ENCODE measurements around the gene PTMS. TPM values are rescaled to one million over a fixed set of nuclear protein-coding genes. Genes with fewer than 3 reads are reported as not detected.
A peak's percentile ranks its signal among the peaks of the same experiment; 100 is the strongest.

The PTMS gene
- total RNA-seq, 1 experiment from 2014 or later, result 62.9 TPM

- CTCF ChIA-PET, result interaction anchor here (0.7 to 1.2 kb wide), 2 partner anchors 50 to 79 kb away, joined by 3 to 10 read pairs; partner anchors contain the start of genes COPS7A and USP5
- no peak overlapping the region for H3K27ac Mint-ChIP-seq (ENCODE audit: unreplicated experiment)
- peaks cover 75% of the 10 kb centered on the region for H3K27me3 Mint-ChIP-seq (ENCODE audit: unreplicated experiment)
- no TSS peak for BruUV-seq (replicated peaks)
- H3K4me3 Mint-ChIP-seq (ENCODE audit: low read depth, unreplicated experiment), result peak overlapping the region; percentile 10
- peaks cover 7% of the 10 kb centered on the region for H3K36me3 Mint-ChIP-seq (ENCODE audit: insufficient read depth, unreplicated experiment)
- intact Hi-C loops (cut with micrococcal nuclease; ENCODE audit: unreplicated experiment), result no loop called here
- no peak for DNase-seq
- H3K9me3 Mint-ChIP-seq (ENCODE audit: low read depth, unreplicated experiment), result no peaks in the 10 kb centered on the region
- no peak for TF ChIP-seq CTCF (IDR thresholded peaks at IDR 0.05; ENCODE audit: unreplicated experiment)
- H3K4me1 Mint-ChIP-seq (ENCODE audit: low read depth, unreplicated experiment), result peaks cover 26% of the 10 kb centered on the region
Measured at GRCh38 chr12:6773590-6774351, 7.6 kb downstream of the PTMS start.

- Mint-ChIP-seq H3K4me3 (ENCODE audit: low read depth, unreplicated experiment) (no peak overlapping the region), H3K36me3 (ENCODE audit: insufficient read depth, unreplicated experiment) (peaks cover 2% of the 10 kb centered on the region), H3K9me3 (ENCODE audit: low read depth, unreplicated experiment) (no peaks in the 10 kb centered on the region), H3K27me3 (ENCODE audit: unreplicated experiment) (peaks cover 82% of the 10 kb centered on the region), H3K27ac (ENCODE audit: unreplicated experiment) (peak overlapping the region; percentile 51), H3K4me1 (ENCODE audit: low read depth, unreplicated experiment) (peaks cover 34% of the 10 kb centered on the region)
- CTCF ChIA-PET, result interaction anchor here (0.7 to 1.2 kb wide), 2 partner anchors 51 to 78 kb away, joined by 3 to 10 read pairs; partner anchors contain the start of genes COPS7A and USP5
- TF ChIP-seq CTCF (IDR thresholded peaks at IDR 0.05; ENCODE audit: unreplicated experiment), result no peak
- BruUV-seq (replicated peaks), result no TSS peak
- intact Hi-C loops (cut with micrococcal nuclease; ENCODE audit: unreplicated experiment), result no loop called here
- no peak for DNase-seq
Measured at GRCh38 chr12:6774499-6775062, 8.4 kb downstream of the PTMS start.

- no peak for TF ChIP-seq CTCF (IDR thresholded peaks at IDR 0.05; ENCODE audit: unreplicated experiment)
- Mint-ChIP-seq H3K4me3 (ENCODE audit: low read depth, unreplicated experiment) (no peak overlapping the region), H3K4me1 (ENCODE audit: low read depth, unreplicated experiment) (peaks cover 35% of the 10 kb centered on the region), H3K36me3 (ENCODE audit: insufficient read depth, unreplicated experiment) (no peaks in the 10 kb centered on the region), H3K27me3 (ENCODE audit: unreplicated experiment) (peaks cover 82% of the 10 kb centered on the region), H3K27ac (ENCODE audit: unreplicated experiment) (peak overlapping the region; percentile 51), H3K9me3 (ENCODE audit: low read depth, unreplicated experiment) (no peaks in the 10 kb centered on the region)
- intact Hi-C loops (cut with micrococcal nuclease; ENCODE audit: unreplicated experiment), result no loop called here
- CTCF ChIA-PET, result no interaction called here
- no TSS peak for BruUV-seq (replicated peaks)
- no peak for DNase-seq
Measured at GRCh38 chr12:6775185-6776174, 9.3 kb downstream of the PTMS start.

- no TSS peak for BruUV-seq (replicated peaks)
- Mint-ChIP-seq H3K9me3 (ENCODE audit: low read depth, unreplicated experiment) (no peaks in the 10 kb centered on the region), H3K27me3 (ENCODE audit: unreplicated experiment) (peaks cover 70% of the 10 kb centered on the region), H3K4me1 (ENCODE audit: low read depth, unreplicated experiment) (peaks cover 35% of the 10 kb centered on the region), H3K4me3 (ENCODE audit: low read depth, unreplicated experiment) (no peak overlapping the region), H3K27ac (ENCODE audit: unreplicated experiment) (no peak overlapping the region), H3K36me3 (ENCODE audit: insufficient read depth, unreplicated experiment) (no peaks in the 10 kb centered on the region)
- CTCF ChIA-PET, result interaction anchor here (0.9 kb wide), 1 partner anchor 10 kb away, joined by 3 read pairs; no protein-coding TSS in a partner anchor
- DNase-seq, result no peak
- TF ChIP-seq CTCF (IDR thresholded peaks at IDR 0.05; ENCODE audit: unreplicated experiment), result no peak
- intact Hi-C loops (cut with micrococcal nuclease; ENCODE audit: unreplicated experiment), result no loop called here
Measured at GRCh38 chr12:6777386-6777785, 11.2 kb downstream of the PTMS start.

Measured in Calu3 (cell line).